Measurements from ENCODE around the gene TOR1A.

Gene TOR1A

GRCh38 chr9:129850821-129851550 is 27.1 kb upstream of the TOR1A start:
- TF ChIP-seq CTCF (IDR thresholded peaks at IDR 0.05; ENCODE audit: low read depth, low read length): no peak

GRCh38 chr9:129849901-129850300 is 26.0 kb upstream of the TOR1A start:
- no peak overlapping the region for H3K4me3 ChIP-seq (ENCODE audit: low read depth, low read length)
- TF ChIP-seq CTCF (IDR thresholded peaks at IDR 0.05; ENCODE audit: low read depth, low read length): no peak

More at GRCh38 chr9:129850821-129851550, 27.1 kb upstream of the TOR1A start:
- H3K4me3 ChIP-seq (ENCODE audit: low read depth, low read length): no peak overlapping the region

GRCh38 chr9:129848712-129849441 is 24.9 kb upstream of the TOR1A start:
- TF ChIP-seq CTCF (IDR thresholded peaks at IDR 0.05; ENCODE audit: low read depth, low read length): no peak
- H3K4me3 ChIP-seq (ENCODE audit: low read depth, low read length): no peak overlapping the region

- H3K4me3 ChIP-seq (ENCODE audit: low read depth, low read length): no peak overlapping the region
- no peak for TF ChIP-seq CTCF (IDR thresholded peaks at IDR 0.05; ENCODE audit: low read depth, low read length)
These were observed 21.4 kb upstream of the TOR1A start for GRCh38 chr9:129845373-129845772.

- TF ChIP-seq CTCF (IDR thresholded peaks at IDR 0.05; ENCODE audit: low read depth, low read length): no peak
These were observed 17.1 kb upstream of the TOR1A start for GRCh38 chr9:129841071-129841470.

GRCh38 chr9:129840034-129840433 is 16.1 kb upstream of the TOR1A start:
- TF ChIP-seq CTCF (IDR thresholded peaks at IDR 0.05; ENCODE audit: low read depth, low read length): no peak
- H3K4me3 ChIP-seq (ENCODE audit: low read depth, low read length): no peak overlapping the region

More at GRCh38 chr9:129841071-129841470, 17.1 kb upstream of the TOR1A start:
- no peak overlapping the region for H3K4me3 ChIP-seq (ENCODE audit: low read depth, low read length)
